ENCODE measurements around the gene VWA8.
"Not testable (repeated sequence)": the region's sequence is repeated elsewhere in the genome, so short reads cannot be mapped to it uniquely, and the experiment has no call there.

Gene VWA8

DNA sequence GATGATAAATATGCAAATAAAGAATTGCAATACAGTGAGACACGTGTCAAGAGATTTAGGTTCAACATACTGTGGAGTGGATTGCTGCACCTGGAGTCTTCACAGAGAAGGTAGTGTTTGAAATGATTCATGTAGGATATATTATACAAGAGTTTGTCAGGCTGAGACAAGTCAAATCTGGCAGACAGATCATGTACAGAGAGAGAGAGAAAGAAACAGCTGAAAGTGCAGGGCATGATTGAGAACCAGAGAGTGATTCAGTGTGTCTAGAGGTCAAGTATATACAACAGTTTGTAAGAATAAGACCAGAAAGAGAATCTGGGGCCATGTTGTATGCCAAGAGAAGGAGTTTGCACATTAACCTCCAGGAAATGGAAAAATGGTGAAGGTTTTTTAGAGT is 2.1 kb upstream of the VWA8 start:
- DNase-seq = no peak

- no peak for DNase-seq
Measured at GRCh38 chr13:41961466-41961760, 504 bp upstream of the VWA8 start.

GRCh38 chr13:41960211-41960636 is 685 bp downstream of the VWA8 start:
- no peak for DNase-seq

DNA sequence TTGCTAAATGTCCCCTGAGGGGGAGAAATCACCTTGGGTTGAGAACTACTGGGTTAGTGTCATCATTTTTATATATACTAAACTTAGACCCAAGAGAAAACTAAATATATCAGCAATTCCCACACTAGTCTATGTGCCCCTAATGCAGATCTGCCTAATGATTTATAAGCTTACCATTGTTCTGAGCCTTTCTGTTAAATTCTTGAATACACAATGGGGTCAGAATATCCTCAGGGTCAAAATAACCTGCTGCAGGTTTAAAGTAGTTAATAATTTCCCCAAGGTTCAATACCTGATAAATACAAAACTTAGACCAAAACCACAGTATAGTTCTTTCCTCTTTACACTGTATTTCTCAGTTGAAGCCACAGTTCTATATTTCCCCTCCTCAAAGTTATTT is 4.6 kb downstream of the VWA8 start:
- DNase-seq = no peak

DNA sequence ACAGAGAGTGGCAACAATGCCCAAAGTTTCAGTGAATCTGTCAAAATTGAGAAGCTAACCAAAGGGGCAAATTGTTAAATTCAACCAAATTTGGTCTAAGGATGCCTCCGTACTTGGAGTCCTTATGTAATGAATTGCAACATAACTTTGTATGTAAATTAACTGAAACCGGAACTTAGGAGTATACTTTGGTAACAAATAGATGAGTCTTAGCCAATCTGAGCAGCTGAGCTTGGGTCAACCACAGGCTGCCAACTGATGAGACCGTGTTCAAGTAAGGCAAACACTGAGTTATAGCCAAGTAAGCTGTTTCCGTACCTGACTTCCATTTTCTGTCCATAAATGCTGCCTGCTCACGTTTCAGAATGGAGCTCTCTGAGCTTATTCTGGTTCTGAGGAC is 5.3 kb downstream of the VWA8 start:
- no peak for DNase-seq

- DNase-seq = no peak
Measured at GRCh38 chr13:41954226-41954625, 6.7 kb downstream of the VWA8 start.

DNA sequence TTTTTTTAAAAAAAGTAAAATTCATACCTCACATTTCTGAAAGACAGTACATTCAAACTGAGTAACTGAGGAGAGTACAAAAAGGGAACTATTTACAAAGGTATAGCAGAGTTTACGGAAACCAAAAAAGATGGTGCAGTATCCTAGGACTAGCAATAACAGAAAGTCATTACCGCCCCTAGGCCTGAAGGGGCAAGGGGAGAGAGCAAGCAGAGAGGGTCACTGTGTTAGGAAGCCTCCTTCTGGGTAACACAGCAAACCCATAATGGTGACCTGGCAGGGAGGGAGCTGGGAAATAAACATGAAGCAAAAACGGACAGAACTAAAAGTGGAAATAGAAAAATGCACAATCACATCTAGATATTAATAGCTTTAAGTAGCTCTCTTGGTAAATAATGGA is 8.2 kb downstream of the VWA8 start:
- no peak for DNase-seq

GRCh38 chr13:41949104-41949503 is 11.8 kb downstream of the VWA8 start:
- DNase-seq = not testable (repeated sequence)

- no peak for DNase-seq
Measured at GRCh38 chr13:41945926-41946325, 15.0 kb downstream of the VWA8 start.

- DNase-seq = no peak
Measured at GRCh38 chr13:41944635-41945397, 16.1 kb downstream of the VWA8 start.

DNA sequence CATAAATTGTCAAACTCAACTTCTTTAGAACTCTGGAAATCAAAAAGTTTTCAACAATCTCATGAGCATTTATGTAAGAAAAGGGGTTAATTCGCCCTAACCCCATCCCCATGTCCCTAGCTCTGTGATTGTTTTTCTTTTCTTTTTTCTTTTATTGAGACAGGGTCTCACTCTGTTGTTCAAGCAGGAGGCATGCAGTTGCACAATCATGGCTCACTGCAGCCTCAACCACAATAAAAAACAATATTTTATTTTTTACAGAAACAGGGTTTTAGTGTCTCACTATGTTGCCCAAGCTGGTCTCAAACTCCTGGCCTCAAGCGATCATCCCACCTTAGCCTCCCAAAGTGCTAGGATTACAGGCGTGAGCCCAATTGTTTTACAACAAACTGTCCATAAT is 16.7 kb downstream of the VWA8 start:
- no peak for DNase-seq

GRCh38 chr13:41942462-41943094 is 18.3 kb downstream of the VWA8 start:
- no peak for DNase-seq

DNA sequence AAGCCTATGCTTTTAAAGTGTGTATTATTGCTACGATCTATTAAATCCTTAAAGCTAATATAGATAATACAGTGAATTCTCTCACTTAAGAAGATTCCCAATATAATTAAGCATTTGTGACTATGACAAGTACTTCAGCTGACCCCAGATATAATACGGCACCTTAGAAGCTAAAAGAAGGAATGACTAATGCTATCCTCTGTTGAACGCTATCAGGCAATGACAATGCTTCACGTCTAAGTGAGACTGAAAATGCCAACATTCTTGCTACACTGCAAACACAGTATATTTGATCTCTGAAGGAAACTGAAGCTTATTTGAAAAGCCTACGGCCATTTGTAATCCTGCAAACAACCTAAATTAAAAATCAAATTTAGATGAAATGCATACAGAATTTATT is 19.7 kb downstream of the VWA8 start:
- DNase-seq = no peak

- no peak for DNase-seq
Measured at GRCh38 chr13:41939398-41939797, 21.5 kb downstream of the VWA8 start.

DNA sequence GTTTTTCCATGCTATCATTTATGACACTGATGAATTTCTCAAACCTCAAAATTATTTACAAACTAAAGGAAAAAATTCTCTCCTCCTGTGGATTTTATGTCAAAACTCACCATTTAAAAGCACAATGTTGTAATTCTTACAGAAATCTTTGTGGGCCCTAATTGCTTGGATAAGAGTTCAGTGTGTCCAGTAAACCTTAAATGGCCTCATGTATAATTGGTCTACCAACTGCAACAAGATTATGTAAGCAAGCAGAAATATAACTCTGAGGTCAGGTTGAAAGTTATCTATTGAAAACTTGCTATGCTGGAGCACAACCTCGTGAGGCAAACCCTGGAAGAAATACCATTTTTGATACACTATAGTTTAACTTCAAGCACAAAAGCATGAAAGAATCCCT is 22.0 kb downstream of the VWA8 start:
- DNase-seq = no peak

GRCh38 chr13:41937388-41937787 is 23.5 kb downstream of the VWA8 start:
- DNase-seq = no peak

- no peak for DNase-seq
Measured at GRCh38 chr13:41935501-41935900, 25.4 kb downstream of the VWA8 start.

GRCh38 chr13:41934994-41935393 is 25.9 kb downstream of the VWA8 start:
- no peak for DNase-seq

DNA sequence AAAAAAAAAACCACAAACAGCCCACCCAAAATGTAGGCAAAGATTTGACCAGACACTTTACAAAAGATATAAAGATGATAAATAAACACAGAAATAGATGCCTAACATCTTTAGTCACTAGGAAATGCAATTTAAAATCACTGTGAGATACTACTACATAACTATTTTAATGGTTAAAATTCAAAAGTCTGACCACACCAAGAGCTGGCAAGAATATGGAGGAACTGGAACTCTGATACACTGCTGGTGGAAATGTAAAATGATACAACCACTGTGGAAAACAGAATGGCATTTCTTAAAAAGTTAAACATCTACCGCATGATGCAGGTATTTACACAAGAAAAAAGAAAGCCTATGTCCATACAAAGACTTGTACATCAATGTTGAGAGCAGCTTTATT is 26.8 kb downstream of the VWA8 start:
- DNase-seq = no peak

- no peak for DNase-seq
Measured at GRCh38 chr13:41931337-41931736, 29.6 kb downstream of the VWA8 start.

DNA sequence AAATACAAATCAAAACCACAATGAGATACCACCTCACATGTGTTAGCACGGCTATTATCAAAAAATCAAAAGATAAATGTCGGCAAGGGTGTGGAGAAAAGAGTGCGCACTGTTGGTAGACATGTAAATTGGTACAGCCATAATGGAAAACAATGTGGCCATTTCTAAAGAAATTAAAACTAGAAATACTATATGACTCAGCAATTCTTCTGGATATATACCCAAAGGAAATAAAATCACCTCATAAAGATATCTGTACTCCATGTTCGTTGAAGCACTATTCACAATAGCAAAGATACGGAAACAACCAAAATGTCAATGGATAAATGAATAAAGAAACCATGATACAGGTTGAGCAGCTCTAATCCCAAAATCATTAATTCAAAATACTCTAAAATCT is 30.8 kb downstream of the VWA8 start:
- no peak for DNase-seq

DNA sequence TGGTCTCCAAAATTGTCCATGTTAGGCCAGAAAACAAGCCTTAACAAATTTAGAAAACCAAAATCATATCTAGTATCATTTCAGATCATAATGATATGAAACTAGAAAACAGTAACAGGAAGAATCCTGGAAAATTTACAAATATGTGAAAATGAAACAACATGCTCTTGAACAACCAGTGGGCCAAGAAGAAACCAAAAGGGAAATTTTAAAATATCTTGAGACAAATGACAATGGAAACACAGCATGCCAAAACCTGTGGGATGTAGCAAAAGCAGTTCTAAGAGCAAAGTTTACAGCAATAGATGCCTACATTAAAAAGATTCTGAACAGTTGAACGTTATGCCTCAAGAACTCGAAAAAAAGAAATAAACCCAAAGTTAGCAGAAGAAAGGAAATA is 32.6 kb downstream of the VWA8 start:
- DNase-seq = no peak

GRCh38 chr13:41925014-41925413 is 35.9 kb downstream of the VWA8 start:
- no peak for DNase-seq

- DNase-seq = not testable (repeated sequence)
Measured at GRCh38 chr13:41922894-41923293, 38.0 kb downstream of the VWA8 start.
